Measurements from ENCODE around the gene PFDN6.

Gene PFDN6

DNA sequence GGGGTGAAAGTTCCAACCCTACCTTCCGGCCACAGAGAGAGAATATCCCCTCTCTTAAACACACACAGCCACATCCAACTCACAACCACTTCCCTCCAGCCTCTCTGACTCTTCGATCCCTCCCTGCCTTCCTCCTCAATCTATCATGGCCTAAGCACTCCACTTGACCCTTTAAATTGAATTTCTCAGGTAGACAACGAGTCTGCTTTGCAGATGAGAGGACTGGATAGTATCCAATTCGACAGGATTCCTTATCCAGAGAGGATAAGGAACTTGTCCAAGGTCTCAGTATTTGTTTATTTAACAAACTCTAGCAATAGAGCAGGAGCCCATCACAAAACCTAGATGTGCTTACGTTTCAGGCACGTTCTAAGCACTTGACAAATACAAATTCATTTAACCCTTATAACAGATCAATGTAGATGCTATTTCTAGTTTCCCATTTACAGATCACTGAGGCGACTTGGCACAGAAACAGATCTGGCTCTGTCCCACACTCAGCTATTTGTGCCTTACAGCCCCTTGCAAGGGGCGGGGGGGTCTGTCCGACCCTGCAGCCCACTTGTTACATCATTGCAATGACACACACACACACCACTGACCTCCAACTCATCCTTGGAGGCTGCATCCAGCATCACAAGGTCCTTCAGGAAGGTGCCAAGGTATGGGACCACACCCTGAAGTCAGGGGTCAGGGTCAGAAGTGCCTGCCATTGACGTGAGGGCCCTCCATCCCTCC lies 4.9 kb downstream of the PFDN6 start:
- Histone ChIP-seq H3K4me1 (ENCODE audit: control extremely low read depth in 1 of 4, control insufficient read depth in 4 of 4, insufficient read depth in 4 of 4, low read length in 3 of 4) (peaks cover 0 to 32% (median 26%) of the 10 kb centered on the region in 4 experiments), H3K4me3 (ENCODE audit: control insufficient read depth in 1 of 7, extremely low read depth in 1 of 7, insufficient read depth in 4 of 7, low read depth in 2 of 7, low read length in 6 of 7) (no peak overlapping the region), H3K36me3 (ENCODE audit: control insufficient read depth in 4 of 4, insufficient read depth in 4 of 4, low read length in 3 of 4) (peaks cover 9 to 66% (median 50%) of the 10 kb centered on the region in 4 experiments), H3K9me3 (ENCODE audit: control extremely low read depth in 1 of 5, control insufficient read depth in 4 of 5, insufficient read depth in 2 of 5, low read depth in 1 of 5, low read length in 4 of 5) (no peaks in the 10 kb centered on the region), H3K27ac (ENCODE audit: insufficient read depth in 1 of 2, low read depth in 1 of 2, low read length in 2 of 2, poor library complexity in 1 of 2, severe bottlenecking in 2 of 2) (no peak overlapping the region), H3K27me3 (replicated peaks in 2 of 5; ENCODE audit: control insufficient read depth in 4 of 5, insufficient read depth in 5 of 5, low read length in 4 of 5) (no peaks in the 10 kb centered on the region)
- no peak for DNase-seq
- POLR2A ChIA-PET, result no interaction called here
- CTCF ChIA-PET, result interaction anchor here (5.8 kb wide), 1 partner anchor 14 kb away, joined by 96 read pairs; the partner anchor contains the start of gene B3GALT4
- 98% methylated on average over 7 of the region's 10 CpGs for WGBS (ENCODE audit: insufficient coverage)

- ChIA-PET POLR2A (interaction anchor here (2.0 kb wide), 1 partner anchor 18 kb away, joined by 4 read pairs; the partner anchor contains the start of gene B3GALT4), CTCF (interaction anchor here (1.1 to 5.8 kb wide), 2 partner anchors 16 to 18 kb away, joined by 3 to 96 read pairs; partner anchors contain the start of genes B3GALT4 and TAPBP)
- Histone ChIP-seq H3K4me1 (ENCODE audit: control extremely low read depth in 1 of 4, control insufficient read depth in 4 of 4, insufficient read depth in 4 of 4, low read length in 3 of 4) (peaks cover 0 to 37% (median 27%) of the 10 kb centered on the region in 4 experiments), H3K27me3 (replicated peaks in 2 of 5; ENCODE audit: control insufficient read depth in 4 of 5, insufficient read depth in 5 of 5, low read length in 4 of 5) (no peaks in the 10 kb centered on the region), H3K36me3 (ENCODE audit: control insufficient read depth in 4 of 4, insufficient read depth in 4 of 4, low read length in 3 of 4) (peaks cover 9 to 62% (median 49%) of the 10 kb centered on the region in 4 experiments), H3K9me3 (ENCODE audit: control extremely low read depth in 1 of 5, control insufficient read depth in 4 of 5, insufficient read depth in 2 of 5, low read depth in 1 of 5, low read length in 4 of 5) (no peaks in the 10 kb centered on the region), H3K27ac (ENCODE audit: insufficient read depth in 1 of 2, low read depth in 1 of 2, low read length in 2 of 2, poor library complexity in 1 of 2, severe bottlenecking in 2 of 2) (peak overlapping the region in 1 of 2 experiments; percentile 29), H3K4me3 (ENCODE audit: control insufficient read depth in 1 of 7, extremely low read depth in 1 of 7, insufficient read depth in 4 of 7, low read depth in 2 of 7, low read length in 6 of 7) (no peak overlapping the region)
- WGBS (ENCODE audit: insufficient coverage), result 97% methylated on average over 13 of the region's 15 CpGs
- DNase-seq, result no peak
These were observed 6.4 kb downstream of the PFDN6 start for GRCh38 chr6:33295621-33296369.

DNA sequence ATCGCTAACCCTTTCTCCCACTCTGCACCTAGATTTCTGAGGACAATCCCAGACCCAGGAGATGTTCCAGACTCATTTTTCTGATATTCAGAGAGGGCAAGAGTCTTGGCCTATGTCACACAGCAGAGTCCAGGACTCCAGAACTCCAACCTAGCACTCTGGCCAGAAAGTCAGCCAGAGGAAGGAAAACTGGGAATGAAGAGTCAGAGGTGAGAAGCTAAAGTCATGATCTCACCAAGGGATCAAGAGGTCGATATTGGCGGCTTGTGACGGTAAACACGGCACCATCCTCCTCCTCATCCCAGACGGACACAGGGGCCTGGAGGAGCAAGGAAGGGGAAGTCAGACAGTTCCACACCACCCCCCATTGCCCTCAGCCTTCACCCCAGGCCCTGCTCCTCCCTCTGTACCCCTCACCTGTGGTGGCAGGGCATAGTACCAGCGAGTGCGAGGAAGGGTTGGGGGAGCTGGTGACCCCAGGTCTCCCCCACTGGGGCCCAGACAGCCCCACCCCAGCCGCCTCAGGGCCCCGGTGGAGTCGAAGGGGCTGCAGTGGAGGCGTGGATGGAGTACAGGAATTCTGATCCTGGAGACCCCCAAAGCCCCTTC lies 7.5 kb downstream of the PFDN6 start:
- ChIA-PET CTCF (interaction anchor here (1.0 to 5.8 kb wide), 4 partner anchors 8 to 17 kb away, joined by 3 to 96 read pairs (median 16); partner anchors contain the start of genes B3GALT4, PFDN6, TAPBP and WDR46), POLR2A (interaction anchor here (0.6 to 2.0 kb wide), 4 partner anchors 8 to 27 kb away, joined by 3 to 4 read pairs (median 4); partner anchors contain the start of genes B3GALT4, RPS18, VPS52 and WDR46)
- H3K4me3 ChIP-seq (ENCODE audit: control insufficient read depth in 1 of 7, extremely low read depth in 1 of 7, insufficient read depth in 4 of 7, low read depth in 2 of 7, low read length in 6 of 7), result peak overlapping the region in 5 of 7 experiments; percentile 79 to 94 (median 87)
- DNase-seq, result no peak
- H3K9me3 ChIP-seq (ENCODE audit: control extremely low read depth in 1 of 5, control insufficient read depth in 4 of 5, insufficient read depth in 2 of 5, low read depth in 1 of 5, low read length in 4 of 5), result no peaks in the 10 kb centered on the region
- peaks cover 9 to 56% (median 43%) of the 10 kb centered on the region in 4 experiments for H3K36me3 ChIP-seq (ENCODE audit: control insufficient read depth in 4 of 4, insufficient read depth in 4 of 4, low read length in 3 of 4)
- peak overlapping the region in 1 of 2 experiments; percentile 93 for H3K27ac ChIP-seq (ENCODE audit: insufficient read depth in 1 of 2, low read depth in 1 of 2, low read length in 2 of 2, poor library complexity in 1 of 2, severe bottlenecking in 2 of 2)
- 85% methylated on average over 6 of the region's 12 CpGs for WGBS (ENCODE audit: insufficient coverage)
- H3K27me3 ChIP-seq (replicated peaks in 2 of 5; ENCODE audit: control insufficient read depth in 4 of 5, insufficient read depth in 5 of 5, low read length in 4 of 5), result no peaks in the 10 kb centered on the region
- peaks cover 0 to 31% (median 27%) of the 10 kb centered on the region in 4 experiments for H3K4me1 ChIP-seq (ENCODE audit: control extremely low read depth in 1 of 4, control insufficient read depth in 4 of 4, insufficient read depth in 4 of 4, low read length in 3 of 4)

GRCh38 chr6:33297406-33297955 lies 8.1 kb downstream of the PFDN6 start:
- Histone ChIP-seq H3K4me3 (ENCODE audit: control insufficient read depth in 1 of 7, extremely low read depth in 1 of 7, insufficient read depth in 4 of 7, low read depth in 2 of 7, low read length in 6 of 7) (peak overlapping the region in 6 of 7 experiments; percentile 15 to 94 (median 84)), H3K27ac (ENCODE audit: insufficient read depth in 1 of 2, low read depth in 1 of 2, low read length in 2 of 2, poor library complexity in 1 of 2, severe bottlenecking in 2 of 2) (peak overlapping the region; percentile 40 to 93), H3K27me3 (replicated peaks in 2 of 5; ENCODE audit: control insufficient read depth in 4 of 5, insufficient read depth in 5 of 5, low read length in 4 of 5) (no peaks in the 10 kb centered on the region), H3K36me3 (ENCODE audit: control insufficient read depth in 4 of 4, insufficient read depth in 4 of 4, low read length in 3 of 4) (peaks cover 9 to 52% (median 42%) of the 10 kb centered on the region in 4 experiments), H3K9me3 (ENCODE audit: control extremely low read depth in 1 of 5, control insufficient read depth in 4 of 5, insufficient read depth in 2 of 5, low read depth in 1 of 5, low read length in 4 of 5) (no peaks in the 10 kb centered on the region), H3K4me1 (ENCODE audit: control extremely low read depth in 1 of 4, control insufficient read depth in 4 of 4, insufficient read depth in 4 of 4, low read length in 3 of 4) (peaks cover 0 to 31% (median 27%) of the 10 kb centered on the region in 4 experiments)
- ChIA-PET CTCF (interaction anchor here (1.0 to 5.8 kb wide), 3 partner anchors 9 to 18 kb away, joined by 3 to 96 read pairs (median 28); partner anchors contain the start of genes B3GALT4, PFDN6 and WDR46), POLR2A (interaction anchor here (0.6 to 2.0 kb wide), 5 partner anchors 9 to 26 kb away, joined by 3 to 4 read pairs (median 3); partner anchors contain the start of genes B3GALT4, RPS18, VPS52 and WDR46)
- peak in 2 of 3 donors; percentile 46 to 55 for DNase-seq
- 0% methylated on average over 5 of the region's 16 CpGs for WGBS (ENCODE audit: insufficient coverage)

- H3K27ac ChIP-seq (ENCODE audit: insufficient read depth in 1 of 2, low read depth in 1 of 2, low read length in 2 of 2, poor library complexity in 1 of 2, severe bottlenecking in 2 of 2), result peak overlapping the region; percentile 81 to 93
- H3K36me3 ChIP-seq (ENCODE audit: control insufficient read depth in 4 of 4, insufficient read depth in 4 of 4, low read length in 3 of 4), result peaks cover 8 to 49% (median 40%) of the 10 kb centered on the region in 4 experiments
- H3K9me3 ChIP-seq (ENCODE audit: control extremely low read depth in 1 of 5, control insufficient read depth in 4 of 5, insufficient read depth in 2 of 5, low read depth in 1 of 5, low read length in 4 of 5), result no peaks in the 10 kb centered on the region
- ChIA-PET POLR2A (interaction anchor here (0.6 to 1.9 kb wide), 9 partner anchors 9 to 46 kb away, joined by 3 to 18 read pairs (median 4); partner anchors contain the start of genes PFDN6, RPS18, TAPBP and VPS52), CTCF (interaction anchor here (0.7 to 5.8 kb wide), 8 partner anchors 10 to 128 kb away, joined by 3 to 96 read pairs (median 4); partner anchors contain the start of genes B3GALT4, PFDN6, RPS18 and TAPBP)
- no peaks in the 10 kb centered on the region for H3K27me3 ChIP-seq (replicated peaks in 2 of 5; ENCODE audit: control insufficient read depth in 4 of 5, insufficient read depth in 5 of 5, low read length in 4 of 5)
- peaks cover 0 to 31% (median 27%) of the 10 kb centered on the region in 4 experiments for H3K4me1 ChIP-seq (ENCODE audit: control extremely low read depth in 1 of 4, control insufficient read depth in 4 of 4, insufficient read depth in 4 of 4, low read length in 3 of 4)
- peak overlapping the region; percentile 62 to 94 (median 87) for H3K4me3 ChIP-seq (ENCODE audit: control insufficient read depth in 1 of 7, extremely low read depth in 1 of 7, insufficient read depth in 4 of 7, low read depth in 2 of 7, low read length in 6 of 7)
- WGBS (ENCODE audit: insufficient coverage), result under 1% methylated on average over 16 of the region's 42 CpGs
- peak; percentile 69 to 78 (median 77) for DNase-seq
These were observed 8.8 kb downstream of the PFDN6 start for GRCh38 chr6:33297956-33298772.

Data from common myeloid progenitor, CD34-positive (primary cell).